HG03521 (cell line): ENCODE data around the gene CUL4A.

Experiments used
- ATAC-seq: cut with Tn5 transposase; IDR thresholded peaks from one replicate; pipeline ENCODE4 v1.9.1; 2021; ENCODE audit warnings: mild to moderate bottlenecking, moderate library complexity; ENCODE audit not compliant: unreplicated experiment

CUL4A gene

GRCh38 chr13:113179374-113180230, 29.8 kb upstream of the CUL4A start:
- no peak for ATAC-seq

DNA sequence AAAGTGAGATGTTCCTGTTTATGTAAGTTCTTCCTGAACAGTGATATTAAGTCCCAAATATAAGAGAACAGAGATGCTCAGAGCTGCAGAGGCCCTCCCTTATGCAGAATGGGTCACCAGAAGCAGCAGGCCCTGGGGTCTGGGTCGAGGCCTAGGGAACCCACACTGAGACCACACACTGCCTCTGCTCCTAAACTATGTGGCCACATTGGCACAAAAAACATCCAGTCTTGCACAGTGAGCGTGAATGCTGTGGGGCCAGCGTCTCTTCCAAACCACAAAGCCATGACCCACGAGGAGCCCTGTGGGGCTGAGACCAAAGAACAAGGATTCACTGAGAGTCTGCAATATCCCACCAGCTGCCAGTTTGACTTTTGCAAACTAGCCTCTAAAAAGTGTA, 27.4 kb upstream of the CUL4A start:
- no peak for ATAC-seq

GRCh38 chr13:113183450-113184129, 25.8 kb upstream of the CUL4A start:
- no peak for ATAC-seq

DNA sequence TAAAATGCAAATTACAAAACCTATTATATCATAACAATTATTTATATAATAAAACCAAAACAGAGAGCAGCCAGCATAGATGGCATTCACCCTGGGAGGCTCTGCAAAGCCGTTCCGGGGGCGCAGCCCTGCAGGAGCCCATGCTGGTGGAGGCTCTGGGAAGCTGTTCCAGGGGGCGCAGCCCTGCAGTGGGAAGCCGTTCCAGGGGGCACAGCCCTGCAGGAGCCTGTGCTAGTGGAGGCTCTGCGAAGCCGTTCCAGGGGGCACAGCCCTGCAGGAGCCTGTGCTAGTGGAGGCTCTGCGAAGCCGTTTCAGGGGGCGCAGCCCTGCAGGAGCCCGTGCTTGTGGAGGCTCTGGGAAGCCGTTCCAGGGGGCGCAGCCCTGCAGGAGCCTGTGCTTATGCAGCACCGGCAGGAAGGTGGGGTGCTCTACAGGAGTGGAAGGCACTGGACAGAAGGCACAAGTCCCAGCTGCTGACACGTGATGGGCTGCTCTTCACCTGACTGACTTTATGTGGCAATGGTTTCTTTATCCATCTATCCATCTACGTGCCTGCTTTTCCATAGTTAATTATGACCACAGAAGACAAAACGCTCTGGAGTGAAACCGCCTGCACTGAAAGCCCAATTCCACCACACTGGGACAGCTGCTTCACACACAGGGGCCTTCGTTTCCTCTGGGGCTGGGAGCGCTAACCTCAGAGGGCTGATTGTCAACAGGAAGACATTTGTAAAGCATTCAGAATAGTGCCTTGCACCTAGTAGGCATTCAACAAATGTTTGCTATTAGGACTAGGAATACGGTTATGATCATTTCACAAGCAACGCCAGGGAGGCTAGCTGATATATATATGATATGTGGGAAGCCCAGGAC, 24.6 kb upstream of the CUL4A start:
- no peak for ATAC-seq

DNA sequence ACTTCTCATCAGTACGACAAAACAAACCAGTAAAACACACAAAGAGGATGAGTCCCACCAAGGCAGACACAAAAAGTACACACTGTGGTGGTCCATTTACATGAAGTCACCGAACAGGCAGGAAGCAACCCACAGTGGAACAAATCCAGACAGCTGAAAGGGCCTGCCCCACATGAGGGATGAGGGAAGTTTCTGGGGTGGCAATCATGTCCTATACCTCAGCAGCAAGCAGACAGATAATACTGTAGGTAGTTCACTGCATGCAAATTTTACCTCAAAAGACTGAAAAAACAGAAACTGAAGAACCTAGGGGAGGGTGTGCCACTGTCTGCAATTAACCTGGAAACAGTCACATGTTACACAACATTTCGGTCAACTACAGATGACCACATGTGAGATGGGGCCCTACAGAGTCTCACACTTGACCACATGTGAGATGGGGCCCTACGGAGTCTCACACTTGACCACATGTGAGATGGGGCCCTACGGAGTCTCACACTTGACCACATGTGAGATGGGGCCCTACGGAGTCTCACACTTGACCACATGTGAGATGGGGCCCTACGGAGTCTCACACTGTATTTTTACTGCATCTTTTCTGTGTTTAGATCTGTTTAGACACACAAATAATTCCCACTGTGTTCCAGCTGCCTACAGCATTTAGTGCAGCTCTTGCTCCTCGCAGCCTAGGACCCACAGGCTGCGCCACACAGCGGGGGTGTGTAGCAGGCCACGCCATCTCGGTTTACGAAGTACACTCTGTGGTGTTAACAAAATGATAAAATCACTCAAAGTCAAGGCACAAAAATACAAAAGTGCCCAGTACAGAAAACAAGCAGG, 23.1 kb upstream of the CUL4A start:
- peak; percentile 94 for ATAC-seq

DNA sequence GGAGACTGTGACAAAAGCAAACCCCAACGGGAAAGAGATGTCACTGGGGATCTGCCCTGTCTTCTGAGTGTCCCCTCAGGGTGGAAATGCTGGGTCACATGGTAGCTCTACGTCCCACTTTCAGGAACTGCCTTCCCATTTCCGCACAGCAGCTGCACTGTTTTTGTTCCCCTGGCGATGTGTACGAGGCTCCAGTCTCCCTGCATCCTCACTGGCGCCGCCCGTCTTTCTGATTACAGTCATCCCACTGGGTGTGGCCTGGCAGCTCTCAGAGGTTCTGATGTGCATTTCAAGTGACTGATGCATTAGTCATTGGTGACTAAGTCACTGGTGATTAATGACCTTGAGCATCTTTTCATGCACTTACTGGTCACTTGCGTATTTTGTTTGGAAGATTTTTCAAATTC, 22.1 kb upstream of the CUL4A start:
- no peak for ATAC-seq

- no peak for ATAC-seq
Observed at GRCh38 chr13:113187883-113188665, 21.3 kb upstream of the CUL4A start.

- no peak for ATAC-seq
Observed at GRCh38 chr13:113190181-113190580, 19.2 kb upstream of the CUL4A start.

DNA sequence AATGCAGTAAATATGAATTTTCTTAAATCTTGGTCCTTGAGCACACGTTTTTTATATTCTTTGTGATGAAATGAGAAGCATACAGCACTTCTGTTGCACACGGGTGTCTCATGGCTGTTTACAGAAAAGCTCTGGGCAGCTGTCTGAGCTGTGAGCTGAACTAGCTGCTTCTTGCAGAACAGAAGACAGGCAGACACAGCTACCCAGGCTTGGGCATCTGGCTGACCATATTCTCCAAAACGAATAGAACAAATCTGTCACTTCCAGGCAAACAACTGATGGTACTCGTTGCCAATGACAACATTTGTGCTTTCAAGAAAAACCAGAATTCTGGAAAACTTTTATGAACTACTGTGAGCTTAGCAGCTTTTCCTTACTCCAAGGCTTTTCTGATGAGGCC, 17.1 kb upstream of the CUL4A start:
- no peak for ATAC-seq

GRCh38 chr13:113192902-113193301, 16.5 kb upstream of the CUL4A start:
- no peak for ATAC-seq

GRCh38 chr13:113195360-113195759, 14.1 kb upstream of the CUL4A start:
- ATAC-seq: no peak

DNA sequence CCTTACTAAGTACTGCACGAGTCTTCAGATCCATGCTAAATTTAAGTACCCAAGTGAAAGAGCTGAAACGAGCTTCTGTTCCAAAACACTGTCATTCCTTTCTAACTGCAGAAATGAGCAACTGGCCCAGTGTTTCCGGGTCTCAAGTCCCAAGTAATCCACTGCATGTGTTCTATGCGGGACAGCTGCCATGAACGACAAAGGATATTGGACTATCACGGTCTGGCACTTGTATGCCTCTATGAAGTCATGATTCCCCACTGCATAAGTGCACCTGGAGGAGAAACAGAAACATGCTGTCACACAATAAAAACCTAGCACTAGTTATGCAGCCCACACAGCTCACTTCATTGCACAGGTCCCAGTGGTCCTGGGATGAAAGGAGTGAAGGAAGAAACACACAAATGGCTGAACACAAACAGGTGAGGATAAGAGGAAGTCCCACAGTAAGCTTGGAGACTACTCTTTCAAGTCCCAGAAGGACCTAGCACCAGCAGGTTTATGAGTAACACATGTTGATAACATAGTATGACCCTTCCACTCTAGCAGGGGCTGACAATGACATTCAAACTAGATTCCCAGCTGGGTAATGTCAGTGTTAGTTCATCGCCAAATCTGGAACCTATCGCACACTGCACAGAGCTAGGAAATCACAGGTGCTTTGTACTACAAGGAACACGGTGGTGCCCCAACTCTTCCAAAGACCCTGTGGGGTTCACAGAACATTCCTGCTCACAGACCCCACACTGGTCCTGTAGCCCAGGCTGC, 12.3 kb upstream of the CUL4A start:
- no peak for ATAC-seq

GRCh38 chr13:113201815-113202214, 7.6 kb upstream of the CUL4A start:
- no peak for ATAC-seq

DNA sequence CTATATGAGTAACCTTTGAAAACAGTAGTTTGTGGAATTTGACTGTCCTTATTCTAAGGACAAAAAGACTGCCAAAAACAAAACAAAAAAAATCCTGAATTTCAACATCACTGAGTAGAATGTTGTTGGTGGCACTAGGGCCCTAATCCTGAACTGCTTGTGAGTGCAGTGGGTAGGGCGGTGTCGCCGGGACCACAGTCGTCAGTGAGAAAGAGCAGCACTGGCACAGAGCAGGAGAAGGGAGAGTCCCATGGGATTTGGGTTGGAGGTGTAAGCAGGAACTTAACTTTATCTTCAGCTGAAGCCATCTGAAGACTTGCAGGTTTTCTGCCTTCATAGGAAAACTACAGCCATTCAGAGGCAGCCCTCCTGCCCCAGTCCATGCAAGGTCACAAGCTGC, 6.5 kb upstream of the CUL4A start:
- ATAC-seq: no peak

GRCh38 chr13:113203507-113204377, 5.7 kb upstream of the CUL4A start:
- ATAC-seq: no peak

- no peak for ATAC-seq
Observed at GRCh38 chr13:113204378-113204734, 5.1 kb upstream of the CUL4A start.

GRCh38 chr13:113205428-113205931, 3.9 kb upstream of the CUL4A start:
- no peak for ATAC-seq

GRCh38 chr13:113207460-113207859, 2.0 kb upstream of the CUL4A start:
- ATAC-seq: no peak
